Neural cell (in vitro differentiated cells): Measurements from ENCODE around the gene CTNNBL1. TPM values are rescaled to one million over a fixed set of nuclear protein-coding genes. Genes with fewer than 3 reads are reported as not detected.

ENCODE experiments used
- H2AFZ ChIP-seq: fragments of 200-600, 300-800 bp; sonication (generic), shearing (Covaris generic); 2 replicates; pipeline ENCODE4 v1.6.0; 2014; ENCODE audit warnings: low read depth, mild to moderate bottlenecking, antibody characterized with exemption, low read length, moderate library complexity
- H3F3A ChIP-seq: fragments of 200-600 bp; shearing (Covaris generic); 2 replicates; pipeline ENCODE4 v1.6.1; 2016; ENCODE audit warnings: mild to moderate bottlenecking, moderate library complexity, mixed read lengths, antibody characterized with exemption, low read length; ENCODE audit not compliant: insufficient read depth, poor library complexity, severe bottlenecking
- H3K27ac ChIP-seq: fragments of 200-600, 300-800 bp; sonication (generic), shearing (Covaris generic); 2 replicates; pipeline ENCODE4 v1.5.1; 2014; ENCODE audit warnings: mild to moderate bottlenecking, low read length, moderate library complexity
- H3K27me3 ChIP-seq: fragments of 300-800, 200-600 bp; sonication (generic), shearing (Covaris generic); 2 replicates; pipeline ENCODE4 v1.6.0; 2014; ENCODE audit warnings: mild to moderate bottlenecking, low read depth, low read length, moderate library complexity; ENCODE audit not compliant: insufficient read depth
- H3K36me3 ChIP-seq: fragments of 300-800, 200-600 bp; sonication (generic), shearing (Covaris generic); 2 replicates; pipeline ENCODE4 v1.5.1; 2014; ENCODE audit warnings: mild to moderate bottlenecking, antibody characterized with exemption, low read length, moderate library complexity; ENCODE audit not compliant: insufficient read depth
- H3K4me2 ChIP-seq: fragments of 300-800, 200-600 bp; sonication (generic), shearing (Covaris generic); 2 replicates; pipeline ENCODE4 v1.6.0; 2014; ENCODE audit warnings: mild to moderate bottlenecking, low read length
- H3K4me3 ChIP-seq: fragments of 300-800, 200-600 bp; sonication (generic), shearing (Covaris generic); 2 replicates; pipeline ENCODE4 v1.5.1; 2014; ENCODE audit warnings: mild to moderate bottlenecking, low read length, moderate library complexity
- H3K79me2 ChIP-seq: fragments of 200-600 bp; shearing (Covaris generic); replicated peaks from 2 replicates; pipeline ENCODE4 v1.6.0; 2014; ENCODE audit warnings: mild to moderate bottlenecking, low read length, moderate library complexity; ENCODE audit not compliant: insufficient read depth
- H3K9ac ChIP-seq: fragments of 300-800, 200-600 bp; sonication (generic), shearing (Covaris generic); 2 replicates; pipeline ENCODE4 v1.6.1; 2016; ENCODE audit warnings: mild to moderate bottlenecking, low read length, mixed read lengths
- H3K9me2 ChIP-seq: fragments of 200-600 bp; shearing (Covaris generic); 2 replicates; pipeline ENCODE4 v1.6.1; 2016; ENCODE audit warnings: mild to moderate bottlenecking, low read length, mixed read lengths; ENCODE audit not compliant: insufficient read depth
- H3K9me3 ChIP-seq: fragments of 200-600, 300-800 bp; sonication (generic), shearing (Covaris generic); 2 replicates; pipeline ENCODE4 v1.6.1; 2016; ENCODE audit warnings: mild to moderate bottlenecking, mixed run types, low read length, moderate library complexity, mixed read lengths
- H4K20me1 ChIP-seq: fragments of 200-600 bp; shearing (Covaris generic); 2 replicates; pipeline ENCODE4 v1.6.1; 2016; ENCODE audit warnings: mild to moderate bottlenecking, mixed run types; ENCODE audit not compliant: insufficient read depth
- CTCF ChIP-seq: fragments of 450-650 bp; IDR thresholded peaks from 2 replicates; pipeline ENCODE4 v1.5.1; 2014; ENCODE audit warnings: antibody characterized with exemption, mild to moderate bottlenecking, moderate library complexity; ENCODE audit not compliant: poor library complexity, severe bottlenecking
- EP300 ChIP-seq: fragments of 450-650 bp; conservative IDR thresholded peaks from 2 replicates; pipeline ENCODE4 v1.6.1; 2014; ENCODE audit warnings: antibody characterized with exemption, mild to moderate bottlenecking, moderate library complexity; ENCODE audit not compliant: poor library complexity, severe bottlenecking
- EZH2 ChIP-seq: fragments of 200-600, 300-800 bp; shearing (Covaris generic), sonication (generic); IDR thresholded peaks from 2 replicates; pipeline ENCODE4 v1.6.1; 2014; ENCODE audit warnings: antibody characterized with exemption, low read length, borderline replicate concordance, mild to moderate bottlenecking; ENCODE audit not compliant: insufficient read depth, poor library complexity, severe bottlenecking
- MXI1 ChIP-seq: fragments of 450-650 bp; conservative IDR thresholded peaks from 2 replicates; pipeline ENCODE4 v1.6.1; 2014; ENCODE audit warnings: antibody characterized with exemption, mild to moderate bottlenecking; ENCODE audit not compliant: poor library complexity, severe bottlenecking
- POLR2AphosphoS5 ChIP-seq: IDR thresholded peaks from 2 replicates; pipeline ENCODE4 v1.6.1; 2012
- RAD21 ChIP-seq: fragments of 450-650 bp; conservative IDR thresholded peaks from 2 replicates; pipeline ENCODE4 v1.6.1; 2014; ENCODE audit warnings: antibody characterized with exemption, mild to moderate bottlenecking, moderate library complexity
- REST ChIP-seq: IDR thresholded peaks from 2 replicates; pipeline ENCODE4 v1.6.1; 2012; ENCODE audit warnings: borderline replicate concordance
- SMC3 ChIP-seq: fragments of 450-650 bp; conservative IDR thresholded peaks from 2 replicates; pipeline ENCODE4 v1.6.1; 2014; ENCODE audit warnings: antibody characterized with exemption, mild to moderate bottlenecking, moderate library complexity; ENCODE audit not compliant: poor library complexity
- TAF1 ChIP-seq: IDR thresholded peaks from 2 replicates; pipeline ENCODE4 v1.6.1; 2012; ENCODE audit warnings: low read depth
- polyA plus RNA-seq: library from polyadenylated mRNA; depleted of rRNA; stranded (reverse); fragments of >200 nt; gene quantifications from 2 replicates; pipeline ENCODE4 v1.2.3, GENCODE V29; 2014

Gene CTNNBL1
- polyA plus RNA-seq, 1 donor from 2014 or later = 32.6 TPM

- Histone ChIP-seq H3K9me2 (no peaks in the 10 kb centered on the region), H3K36me3 (no peaks in the 10 kb centered on the region), H3K4me3 (no peak overlapping the region), H3K79me2 (peaks cover 4% of the 10 kb centered on the region), H3K4me2 (no peak overlapping the region), H3F3A (no peaks in the 10 kb centered on the region), H3K27ac (no peak overlapping the region), H3K27me3 (no peaks in the 10 kb centered on the region), H3K9me3 (no peaks in the 10 kb centered on the region), H4K20me1 (no peaks in the 10 kb centered on the region), H2AFZ (no peak overlapping the region), H3K9ac (no peak overlapping the region)
- no peak for TF ChIP-seq EP300
- no peak for TF ChIP-seq MXI1
- no peak for TF ChIP-seq SMC3
- no peak for TF ChIP-seq RAD21
- no peak for TF ChIP-seq TAF1
- no peak for TF ChIP-seq CTCF
- no peak for TF ChIP-seq POLR2AphosphoS5
- no peak for TF ChIP-seq EZH2
- TF ChIP-seq REST = no peak
Observed at GRCh38 chr20:37725855-37726254, 32.0 kb downstream of the CTNNBL1 start.

DNA sequence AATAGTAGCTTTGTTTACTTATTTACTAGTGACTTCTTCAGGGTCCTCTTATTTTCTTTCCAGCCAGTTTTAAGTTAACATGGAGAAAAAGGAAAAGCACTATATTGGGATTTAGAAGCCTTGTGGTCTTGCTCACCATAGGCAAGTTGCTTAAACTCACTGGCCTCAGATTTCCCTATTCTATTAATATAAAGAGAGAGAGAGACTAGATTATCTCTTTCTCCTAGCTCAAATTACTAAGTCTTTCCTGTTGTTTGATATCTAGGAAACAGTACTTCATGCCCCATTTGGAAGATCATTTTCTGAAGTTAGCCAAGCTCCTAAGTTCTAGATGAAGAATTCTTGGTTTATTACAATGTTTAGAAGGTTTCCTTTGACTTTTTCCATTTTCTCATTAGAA, 32.5 kb downstream of the CTNNBL1 start:
- H3K27ac ChIP-seq = no peak overlapping the region
- H3K27me3 ChIP-seq = no peaks in the 10 kb centered on the region
- H3F3A ChIP-seq = no peaks in the 10 kb centered on the region
- no peaks in the 10 kb centered on the region for H3K9me3 ChIP-seq
- no peak overlapping the region for H2AFZ ChIP-seq
- no peak overlapping the region for H3K4me2 ChIP-seq
- no peak overlapping the region for H3K4me3 ChIP-seq
- TF ChIP-seq EZH2 (no peak), RAD21 (no peak)
- peaks cover 4% of the 10 kb centered on the region for H3K79me2 ChIP-seq
- H3K36me3 ChIP-seq = no peaks in the 10 kb centered on the region
- H4K20me1 ChIP-seq = no peaks in the 10 kb centered on the region
- no peak overlapping the region for H3K9ac ChIP-seq
- no peaks in the 10 kb centered on the region for H3K9me2 ChIP-seq
